Chondrocyte (in vitro differentiated cells): Measurements from ENCODE around the gene C1QB. TPM values are rescaled to one million over a fixed set of nuclear protein-coding genes. Genes with fewer than 3 reads are reported as not detected.

Source experiments
- DNase-seq: peaks from one replicate; pipeline ENCODE4 v3.0.0; 2021; ENCODE audit warnings: mixed read lengths, low spot score
- H3K27ac Mint-ChIP-seq: one replicate; pipeline ENCODE4 v1.8.0; 2021; ENCODE audit warnings: mild to moderate bottlenecking, moderate library complexity, mixed read lengths; ENCODE audit not compliant: unreplicated experiment
- H3K27me3 Mint-ChIP-seq: 2 replicates; pipeline ENCODE4 v1.8.0; 2021; ENCODE audit warnings: low read depth, mixed read lengths
- H3K36me3 Mint-ChIP-seq: 2 replicates; pipeline ENCODE4 v1.8.0; 2021; ENCODE audit warnings: low read depth, mixed read lengths
- H3K4me1 Mint-ChIP-seq: 2 replicates; pipeline ENCODE4 v1.8.0; 2021; ENCODE audit warnings: low read depth, mild to moderate bottlenecking, mixed read lengths
- H3K4me3 Mint-ChIP-seq: one replicate; pipeline ENCODE4 v1.8.0; 2021; ENCODE audit warnings: mild to moderate bottlenecking, moderate library complexity, mixed read lengths; ENCODE audit not compliant: unreplicated experiment
- H3K9me3 Mint-ChIP-seq: 2 replicates; pipeline ENCODE4 v1.8.0; 2021; ENCODE audit warnings: low read depth, mixed read lengths
- CTCF ChIP-seq: fragments of 200-600 bp; sonication (generic); IDR thresholded peaks from 2 replicates; pipeline ENCODE4 v1.5.0; 2021; ENCODE audit warnings: antibody characterized with exemption, mild to moderate bottlenecking, moderate library complexity
- total RNA-seq: library from RNA; stranded (reverse); gene quantifications from 3 replicates; pipeline ENCODE4 v1.2.1, GENCODE V29; 2021

C1QB gene
- total RNA-seq, 1 donor from 2014 or later: not detected

GRCh38 chr1:22643928-22644327, 9.1 kb upstream of the C1QB start:
- Mint-ChIP-seq H3K4me3 (no peak overlapping the region), H3K27me3 (peaks cover 8% of the 10 kb centered on the region), H3K36me3 (no peaks in the 10 kb centered on the region), H3K9me3 (no peaks in the 10 kb centered on the region), H3K27ac (no peak overlapping the region), H3K4me1 (peaks cover 13% of the 10 kb centered on the region)
- DNase-seq: no peak
- no peak for TF ChIP-seq CTCF

- no peak for TF ChIP-seq CTCF
- Mint-ChIP-seq H3K4me1 (peaks cover 9% of the 10 kb centered on the region), H3K27ac (no peak overlapping the region), H3K27me3 (peaks cover 13% of the 10 kb centered on the region), H3K4me3 (no peak overlapping the region), H3K9me3 (no peaks in the 10 kb centered on the region), H3K36me3 (no peaks in the 10 kb centered on the region)
- no peak for DNase-seq
These were observed 7.1 kb upstream of the C1QB start for GRCh38 chr1:22645931-22646330.

GRCh38 chr1:22646384-22646783, 6.7 kb upstream of the C1QB start:
- DNase-seq: no peak
- Mint-ChIP-seq H3K36me3 (no peaks in the 10 kb centered on the region), H3K27me3 (peaks cover 12% of the 10 kb centered on the region)

GRCh38 chr1:22650089-22650693, 2.8 kb upstream of the C1QB start:
- no peak for DNase-seq
- no peak for TF ChIP-seq CTCF
- H3K27ac Mint-ChIP-seq: no peak overlapping the region
- H3K4me1 Mint-ChIP-seq: peaks cover 9% of the 10 kb centered on the region
- H3K4me3 Mint-ChIP-seq: no peak overlapping the region
- no peaks in the 10 kb centered on the region for H3K36me3 Mint-ChIP-seq
- peaks cover 29% of the 10 kb centered on the region for H3K27me3 Mint-ChIP-seq
- H3K9me3 Mint-ChIP-seq: no peaks in the 10 kb centered on the region

More at GRCh38 chr1:22646384-22646783, 6.7 kb upstream of the C1QB start:
- no peak overlapping the region for H3K27ac Mint-ChIP-seq
- H3K4me3 Mint-ChIP-seq: no peak overlapping the region
- TF ChIP-seq CTCF: no peak
- H3K4me1 Mint-ChIP-seq: peaks cover 9% of the 10 kb centered on the region
- H3K9me3 Mint-ChIP-seq: no peaks in the 10 kb centered on the region

DNA sequence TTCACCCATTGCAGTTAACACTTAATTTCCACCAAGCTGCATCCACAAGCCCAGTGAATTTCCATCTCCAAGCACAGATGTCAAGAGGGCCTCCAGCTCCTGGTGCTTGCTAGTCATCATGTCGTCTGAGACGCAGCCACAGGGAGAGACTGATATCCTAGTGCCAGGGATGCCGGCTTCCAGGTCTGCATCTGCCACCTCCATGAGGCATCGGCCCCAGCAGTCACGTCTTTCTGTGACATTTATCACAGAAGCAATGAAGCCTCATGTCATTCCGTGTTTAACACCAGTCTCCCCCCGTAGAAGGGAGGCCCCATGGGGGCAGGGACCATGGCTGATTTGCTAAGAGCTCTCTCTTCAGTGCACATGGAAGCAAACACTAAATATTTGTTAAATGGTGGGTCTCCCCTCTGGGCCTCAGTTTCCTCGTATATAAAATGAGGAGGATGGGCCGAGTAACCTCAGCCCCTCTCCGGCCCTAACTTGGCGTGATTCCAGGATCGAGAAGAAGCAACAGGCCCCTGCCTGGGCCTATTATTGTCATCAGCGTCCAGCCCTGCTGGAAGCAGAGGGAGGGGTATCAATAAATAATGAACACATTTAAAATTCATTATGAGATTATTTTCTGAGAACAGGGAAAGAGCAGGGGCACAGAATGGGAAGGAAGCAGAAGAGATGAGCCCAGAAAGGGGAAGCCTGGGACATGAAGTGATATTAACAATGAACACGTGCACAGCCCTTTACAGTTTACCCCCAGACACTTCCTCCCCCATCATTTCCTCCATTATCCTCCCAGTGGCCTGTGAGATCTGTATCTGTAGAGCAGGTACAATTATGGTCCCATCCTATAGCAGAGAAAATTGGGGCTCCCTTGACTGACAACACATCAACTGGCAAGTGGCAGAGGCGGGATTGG, 837 bp upstream of the C1QB start:
- no peak for DNase-seq
- H3K9me3 Mint-ChIP-seq: no peaks in the 10 kb centered on the region
- H3K27me3 Mint-ChIP-seq: peaks cover 45% of the 10 kb centered on the region
- H3K4me1 Mint-ChIP-seq: no peaks in the 10 kb centered on the region
- TF ChIP-seq CTCF: no peak
- no peak overlapping the region for H3K4me3 Mint-ChIP-seq
- no peaks in the 10 kb centered on the region for H3K36me3 Mint-ChIP-seq
- H3K27ac Mint-ChIP-seq: no peak overlapping the region
